Measurements from ENCODE around the gene NPHP4.

The NPHP4 gene

DNA sequence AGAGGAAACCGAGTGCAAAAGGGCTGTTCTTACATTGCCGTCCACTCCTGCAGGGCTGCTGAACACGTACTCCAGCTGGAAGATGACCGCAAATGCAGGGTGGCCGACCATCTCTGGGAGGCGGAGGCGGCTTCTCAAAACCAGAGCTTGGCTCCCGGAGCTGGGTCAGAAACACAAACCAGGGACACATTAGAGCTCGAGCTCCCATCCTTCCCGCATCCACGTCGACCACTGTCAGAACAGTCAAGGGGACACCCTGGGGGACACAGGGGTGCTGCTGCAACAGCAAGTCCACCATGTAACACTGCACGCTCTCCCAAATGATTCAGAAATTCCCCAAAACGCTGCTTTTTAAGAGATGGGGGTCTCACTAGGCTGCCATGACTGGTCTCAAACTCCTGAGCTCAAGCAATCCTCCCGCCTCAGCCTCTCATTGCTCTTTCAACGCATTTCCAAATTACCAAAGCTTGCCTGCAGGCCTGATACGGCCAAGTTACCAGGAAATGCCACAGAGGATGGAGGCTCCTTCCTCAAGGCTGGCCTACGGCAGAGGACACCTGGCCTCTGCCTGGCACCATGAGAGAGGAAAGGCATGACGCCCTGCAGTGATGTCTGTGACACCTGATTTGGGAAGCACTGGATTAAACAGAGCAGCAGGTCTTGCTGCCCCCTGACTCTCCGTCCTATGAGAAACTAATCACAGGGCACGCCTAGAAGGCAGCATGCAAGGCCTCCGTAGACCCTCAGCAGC, 45.0 kb downstream of the NPHP4 start:
- H3K36me3 ChIP-seq (replicated peaks), result no peaks in the 10 kb centered on the region
- DNase-seq (ENCODE audit: low spot score in 2 of 2), result no peak
- H3K27me3 ChIP-seq (ENCODE audit: low read depth), result no peaks in the 10 kb centered on the region
- no peaks in the 10 kb centered on the region for H3K4me1 ChIP-seq
- in situ Hi-C loops (cut with MboI; ENCODE audit: low sequenced_read_pairs), result no loop called here
- H3K9me3 ChIP-seq, result no peaks in the 10 kb centered on the region
- no peak overlapping the region for H3K4me3 ChIP-seq

DNA sequence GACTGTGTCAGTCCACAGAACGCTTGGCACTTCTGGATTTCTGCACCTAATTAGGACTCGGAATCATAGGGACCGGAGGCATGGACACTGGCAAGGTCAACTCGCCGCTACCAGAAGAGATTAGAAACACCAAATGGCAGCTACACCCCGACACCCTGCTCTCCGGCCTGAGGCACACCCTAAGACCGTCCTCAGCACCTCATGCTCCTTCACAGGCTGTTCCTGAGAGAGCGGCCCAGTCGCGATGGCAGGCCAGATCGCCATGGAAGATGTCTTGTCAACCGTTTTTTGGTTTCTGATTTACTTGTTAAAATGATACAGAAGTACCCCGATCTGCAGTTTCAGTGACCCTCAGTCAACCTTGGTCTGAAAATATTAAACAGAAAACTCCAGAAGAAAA, 46.8 kb downstream of the NPHP4 start:
- no peak for DNase-seq (ENCODE audit: low spot score in 2 of 2)
- Histone ChIP-seq H3K4me3 (no peak overlapping the region), H3K4me1 (no peaks in the 10 kb centered on the region), H3K36me3 (replicated peaks) (no peaks in the 10 kb centered on the region), H3K27me3 (ENCODE audit: low read depth) (no peaks in the 10 kb centered on the region), H3K9me3 (no peaks in the 10 kb centered on the region)
- in situ Hi-C loops (cut with MboI; ENCODE audit: low sequenced_read_pairs), result no loop called here

- Histone ChIP-seq H3K36me3 (replicated peaks) (no peaks in the 10 kb centered on the region), H3K4me3 (no peak overlapping the region), H3K4me1 (no peaks in the 10 kb centered on the region), H3K9me3 (no peaks in the 10 kb centered on the region), H3K27me3 (ENCODE audit: low read depth) (no peaks in the 10 kb centered on the region)
- no peak for DNase-seq (ENCODE audit: low spot score in 2 of 2)
- in situ Hi-C loops (cut with MboI; ENCODE audit: low sequenced_read_pairs), result no loop called here
These were observed 47.4 kb downstream of the NPHP4 start for GRCh38 chr1:5944843-5945167.

DNA sequence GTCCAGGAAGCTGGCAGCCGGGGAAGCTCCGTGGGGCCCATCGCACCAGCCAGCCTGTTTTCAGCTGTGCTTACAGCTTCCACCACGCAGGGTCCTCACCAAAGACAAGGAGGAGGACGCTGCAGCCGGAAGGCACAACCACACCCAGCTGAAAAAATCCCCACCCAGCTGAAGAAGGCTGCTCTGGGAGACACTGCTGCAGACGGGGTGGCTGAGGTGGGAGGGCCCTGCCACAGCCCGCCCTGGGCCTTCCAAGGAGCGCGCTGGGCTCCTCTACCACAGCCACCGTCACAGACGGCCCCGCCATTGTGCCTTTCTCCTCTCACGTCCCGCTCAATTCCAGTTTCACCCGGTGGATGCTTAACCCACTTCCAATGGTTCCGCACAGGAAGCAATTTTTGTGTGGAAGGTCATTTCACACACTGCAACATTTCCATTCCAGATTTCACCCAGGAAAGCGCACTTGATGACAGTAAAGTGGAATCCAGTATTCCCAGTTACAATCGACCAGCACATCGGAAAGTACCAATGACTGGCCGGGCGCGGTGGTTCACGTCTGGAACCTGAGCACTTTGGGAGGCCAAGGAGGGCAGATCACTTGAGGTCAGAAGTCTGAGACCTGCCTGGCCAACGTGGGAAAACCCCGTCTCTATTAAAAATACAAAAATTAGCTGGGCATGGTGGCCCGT, 47.9 kb downstream of the NPHP4 start:
- H3K4me3 ChIP-seq, result no peak overlapping the region
- no peaks in the 10 kb centered on the region for H3K4me1 ChIP-seq
- H3K27me3 ChIP-seq (ENCODE audit: low read depth), result no peaks in the 10 kb centered on the region
- DNase-seq (ENCODE audit: low spot score in 2 of 2), result no peak
- in situ Hi-C loops (cut with MboI; ENCODE audit: low sequenced_read_pairs), result no loop called here
- no peaks in the 10 kb centered on the region for H3K9me3 ChIP-seq
- no peaks in the 10 kb centered on the region for H3K36me3 ChIP-seq (replicated peaks)

DNA sequence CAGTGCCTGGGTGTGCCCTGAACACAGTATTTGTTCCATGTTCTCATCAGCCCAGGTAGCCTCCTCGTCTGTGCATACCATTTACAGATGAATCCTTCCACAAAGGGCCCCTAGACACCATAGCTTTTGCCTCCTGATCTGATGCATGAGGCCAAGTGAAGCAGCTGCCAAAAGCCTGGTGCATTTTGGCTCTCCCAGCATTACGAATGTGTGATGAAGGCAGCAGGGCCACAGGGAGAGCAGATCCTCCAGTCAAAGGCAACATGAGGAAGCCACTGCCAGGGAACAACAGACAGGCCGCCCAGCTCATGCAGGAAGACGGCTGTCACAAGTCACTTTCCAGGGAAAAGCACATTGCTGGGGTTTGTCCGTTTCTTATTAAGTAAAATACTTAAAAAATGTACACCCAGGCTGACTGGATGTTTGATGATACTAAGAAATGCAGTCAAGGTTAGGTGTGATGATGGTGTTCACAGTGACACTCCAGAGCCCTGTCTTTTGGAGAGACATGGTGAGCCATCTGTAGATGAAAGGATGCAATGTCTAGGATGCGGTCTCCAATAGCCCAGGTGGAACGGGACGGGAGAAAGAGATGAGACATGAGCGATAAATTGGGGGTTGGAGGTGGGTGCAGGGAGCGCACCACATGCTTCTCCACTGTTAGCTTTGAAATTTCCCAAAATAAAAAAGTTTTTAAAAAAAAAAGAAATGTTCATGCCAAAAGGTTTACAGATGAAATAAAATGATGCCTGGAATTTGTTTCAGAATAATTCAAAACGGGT, 48.7 kb downstream of the NPHP4 start:
- no peaks in the 10 kb centered on the region for H3K36me3 ChIP-seq (replicated peaks)
- no peaks in the 10 kb centered on the region for H3K4me1 ChIP-seq
- H3K27me3 ChIP-seq (ENCODE audit: low read depth), result no peaks in the 10 kb centered on the region
- DNase-seq (ENCODE audit: low spot score in 2 of 2), result no peak
- no peaks in the 10 kb centered on the region for H3K9me3 ChIP-seq
- in situ Hi-C loops (cut with MboI; ENCODE audit: low sequenced_read_pairs), result no loop called here
- H3K4me3 ChIP-seq, result no peak overlapping the region

- in situ Hi-C loops (cut with MboI; ENCODE audit: low sequenced_read_pairs), result no loop called here
These were observed 50.6 kb downstream of the NPHP4 start for GRCh38 chr1:5941671-5942070.

GRCh38 chr1:5940723-5941407, 51.4 kb downstream of the NPHP4 start:
- Histone ChIP-seq H3K27me3 (ENCODE audit: low read depth) (no peaks in the 10 kb centered on the region), H3K4me1 (no peaks in the 10 kb centered on the region), H3K4me3 (no peak overlapping the region), H3K36me3 (replicated peaks) (no peaks in the 10 kb centered on the region), H3K9me3 (no peaks in the 10 kb centered on the region)
- no peak for DNase-seq (ENCODE audit: low spot score in 2 of 2)
- in situ Hi-C loops (cut with MboI; ENCODE audit: low sequenced_read_pairs), result no loop called here

More at GRCh38 chr1:5941671-5942070, 50.6 kb downstream of the NPHP4 start:
- DNase-seq (ENCODE audit: low spot score in 2 of 2), result no peak
- Histone ChIP-seq H3K27me3 (ENCODE audit: low read depth) (no peaks in the 10 kb centered on the region), H3K4me1 (no peaks in the 10 kb centered on the region), H3K36me3 (replicated peaks) (no peaks in the 10 kb centered on the region), H3K4me3 (no peak overlapping the region), H3K9me3 (no peaks in the 10 kb centered on the region)

DNA sequence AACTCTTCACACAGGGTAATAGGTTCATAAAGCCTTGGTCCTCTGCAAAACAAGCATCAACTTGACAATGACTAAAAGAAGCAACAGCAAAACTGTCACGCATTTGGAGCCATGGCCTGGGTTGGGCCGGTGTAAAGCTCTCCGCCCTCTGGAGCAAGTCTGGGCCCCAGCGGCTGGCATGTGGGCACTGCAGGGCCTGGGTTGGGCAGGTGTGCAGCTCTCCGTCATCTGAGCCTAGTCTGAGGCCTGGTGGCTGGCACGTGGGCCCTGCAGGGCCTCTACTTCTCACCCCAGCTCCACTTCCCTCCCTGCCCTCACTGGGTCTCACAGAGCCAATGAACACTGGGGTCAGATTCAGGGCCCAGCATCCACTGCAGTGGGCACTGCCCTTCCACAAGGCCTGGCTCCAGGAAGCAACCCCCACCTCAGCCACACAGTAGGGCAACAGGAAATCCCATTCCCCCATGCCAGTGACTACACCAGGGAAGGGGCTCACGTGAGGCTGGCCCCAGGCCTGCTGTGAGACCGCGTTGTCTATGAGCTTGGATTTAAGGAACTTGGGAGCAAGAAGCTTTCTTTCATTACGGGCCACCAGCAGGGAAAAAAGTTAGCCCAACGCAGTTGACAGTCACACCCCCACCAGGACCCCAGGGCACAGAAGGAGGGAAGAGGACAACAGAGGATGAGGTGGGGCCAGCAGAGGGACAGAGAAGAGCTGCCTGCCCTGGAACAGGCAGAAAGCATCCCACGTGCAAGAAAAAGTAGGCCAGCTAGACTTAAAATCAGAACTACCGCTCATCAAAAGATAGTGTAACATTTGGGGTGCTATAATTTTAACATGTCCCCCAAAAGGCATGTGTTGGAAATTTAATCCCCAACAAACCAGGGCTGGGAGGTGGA, 52.7 kb downstream of the NPHP4 start:
- Histone ChIP-seq H3K27me3 (ENCODE audit: low read depth) (no peaks in the 10 kb centered on the region), H3K36me3 (replicated peaks) (no peaks in the 10 kb centered on the region), H3K9me3 (no peaks in the 10 kb centered on the region), H3K4me3 (no peak overlapping the region), H3K4me1 (no peaks in the 10 kb centered on the region)
- peak in 1 of 2 experiments; percentile 54 for DNase-seq (ENCODE audit: low spot score in 2 of 2)
- in situ Hi-C loops (cut with MboI; ENCODE audit: low sequenced_read_pairs), result no loop called here

GRCh38 chr1:5938101-5938646, 54.1 kb downstream of the NPHP4 start:
- in situ Hi-C loops (cut with MboI; ENCODE audit: low sequenced_read_pairs), result no loop called here
- Histone ChIP-seq H3K9me3 (no peaks in the 10 kb centered on the region), H3K27me3 (ENCODE audit: low read depth) (no peaks in the 10 kb centered on the region), H3K4me3 (no peak overlapping the region), H3K4me1 (no peaks in the 10 kb centered on the region), H3K36me3 (replicated peaks) (no peaks in the 10 kb centered on the region)
- no peak for DNase-seq (ENCODE audit: low spot score in 2 of 2)

- in situ Hi-C loops (cut with MboI; ENCODE audit: low sequenced_read_pairs), result no loop called here
These were observed 54.8 kb downstream of the NPHP4 start for GRCh38 chr1:5937373-5937857.

GRCh38 chr1:5936621-5937372, 55.4 kb downstream of the NPHP4 start:
- H3K4me1 ChIP-seq, result no peaks in the 10 kb centered on the region
- H3K9me3 ChIP-seq, result no peaks in the 10 kb centered on the region
- 0 out of 2 replicates have a peak, but pooled peaks cover 4% of the 10 kb centered on the region for H3K36me3 ChIP-seq (replicated peaks)

More at GRCh38 chr1:5937373-5937857, 54.8 kb downstream of the NPHP4 start:
- no peak for DNase-seq (ENCODE audit: low spot score in 2 of 2)
- Histone ChIP-seq H3K27me3 (ENCODE audit: low read depth) (no peaks in the 10 kb centered on the region), H3K4me3 (no peak overlapping the region), H3K9me3 (no peaks in the 10 kb centered on the region), H3K4me1 (no peaks in the 10 kb centered on the region), H3K36me3 (replicated peaks) (no peaks in the 10 kb centered on the region)

GRCh38 chr1:5936126-5936525, 56.1 kb downstream of the NPHP4 start:
- in situ Hi-C loops (cut with MboI; ENCODE audit: low sequenced_read_pairs), result no loop called here

More at GRCh38 chr1:5936621-5937372, 55.4 kb downstream of the NPHP4 start:
- H3K4me3 ChIP-seq, result no peak overlapping the region
- DNase-seq (ENCODE audit: low spot score in 2 of 2), result no peak
- in situ Hi-C loops (cut with MboI; ENCODE audit: low sequenced_read_pairs), result no loop called here
- H3K27me3 ChIP-seq (ENCODE audit: low read depth), result no peaks in the 10 kb centered on the region

More at GRCh38 chr1:5936126-5936525, 56.1 kb downstream of the NPHP4 start:
- Histone ChIP-seq H3K36me3 (replicated peaks) (0 out of 2 replicates have a peak, but pooled peaks cover 4% of the 10 kb centered on the region), H3K9me3 (no peaks in the 10 kb centered on the region), H3K27me3 (ENCODE audit: low read depth) (no peaks in the 10 kb centered on the region), H3K4me1 (no peaks in the 10 kb centered on the region), H3K4me3 (no peak overlapping the region)
- no peak for DNase-seq (ENCODE audit: low spot score in 2 of 2)

Data from HAP-1 (cell line).